A673 (cell line): ENCODE measurements around the gene CDH23. TPM values are rescaled to one million over a fixed set of nuclear protein-coding genes. Genes with fewer than 3 reads are reported as not detected.

ENCODE experiments used
- BruUV-seq: library from RNA; stranded (reverse); fragments of 400-500 nt; replicated peaks from 2 replicates; lab custom pipeline; 2021; lab: Mats Ljungman, UMichigan
- CTCF ChIA-PET: fragments of 300-600 bp; sonication (Branson Sonifier 250); formaldehyde crosslinking; loops from one replicate; lab custom pipeline; 2022; ENCODE audit warnings: antibody characterized with exemption; lab: Charles Lee
- POLR2A ChIA-PET: fragments of 300-600 bp; sonication (Branson Sonifier 250); formaldehyde crosslinking; loops from one replicate; lab custom pipeline; 2022; ENCODE audit warnings: antibody characterized with exemption; ENCODE audit not compliant: low non-redundant PET; lab: Charles Lee
- DNase-seq: peaks from one replicate; pipeline ENCODE4 v3.0.0-alpha.2; 2015; ENCODE audit warnings: low spot score
- H3K27ac ChIP-seq: fragments of 200-600 bp; sonication (generic); 2 replicates; pipeline ENCODE4 v1.5.1; 2016; ENCODE audit warnings: mixed run types, low read depth, mild to moderate bottlenecking, mixed read lengths, antibody characterized with exemption, low read length; ENCODE audit not compliant: poor library complexity, severe bottlenecking
- H3K27me3 ChIP-seq: fragments of 200-600 bp; sonication (generic); replicated peaks from 2 replicates; pipeline ENCODE4 v1.6.1; 2017; ENCODE audit warnings: mixed run types, low read depth, mild to moderate bottlenecking, mixed read lengths, antibody characterized with exemption, low read length; ENCODE audit not compliant: insufficient read depth, poor library complexity
- H3K36me3 ChIP-seq: fragments of 200-600 bp; sonication (generic); 2 replicates; pipeline ENCODE4 v1.6.1; 2016; ENCODE audit warnings: mixed run types, mild to moderate bottlenecking, mixed read lengths, antibody characterized with exemption, low read length; ENCODE audit not compliant: insufficient read depth, poor library complexity, severe bottlenecking
- H3K4me1 ChIP-seq: fragments of 200-600 bp; sonication (generic); 2 replicates; pipeline ENCODE4 v1.6.1; 2017; ENCODE audit warnings: mixed run types, mild to moderate bottlenecking, mixed read lengths, antibody characterized with exemption, low read length; ENCODE audit not compliant: insufficient read depth, poor library complexity, severe bottlenecking
- H3K4me3 ChIP-seq: fragments of 200-600 bp; sonication (generic); 2 replicates; pipeline ENCODE4 v1.5.1; 2016; ENCODE audit warnings: low read depth, mixed run types, mild to moderate bottlenecking, mixed read lengths, low read length; ENCODE audit not compliant: poor library complexity, severe bottlenecking
- H3K9me3 ChIP-seq: fragments of 200-600 bp; sonication (generic); 2 replicates; pipeline ENCODE4 v1.6.1; 2016; ENCODE audit warnings: mixed run types, low read depth, mild to moderate bottlenecking, mixed read lengths, antibody characterized with exemption, low read length; ENCODE audit not compliant: poor library complexity, severe bottlenecking
- CTCF ChIP-seq: fragments of 300-800, 200-600 bp; sonication (generic); conservative IDR thresholded peaks from 2 replicates; pipeline ENCODE4 v1.5.1; 2017; ENCODE audit warnings: low read depth, mild to moderate bottlenecking, antibody characterized with exemption, low read length, moderate library complexity, mixed read lengths
- EZH2 ChIP-seq: fragments of 200-600 bp; sonication (generic); IDR thresholded peaks from 2 replicates; pipeline ENCODE4 v1.6.1; 2017; ENCODE audit warnings: borderline replicate concordance, low read depth, mild to moderate bottlenecking, mixed read lengths, antibody characterized with exemption, low read length; ENCODE audit not compliant: poor library complexity, severe bottlenecking
- intact Hi-C: fragments of 100-400 bp; cut with micrococcal nuclease; formaldehyde crosslinking; loops from one replicate; pipeline ENCODE4 v1.10.0; 2022; ENCODE audit not compliant: unreplicated experiment
- total RNA-seq: library from RNA; stranded (reverse); gene quantifications from 2 replicates; pipeline ENCODE4 v1.2.3, GENCODE V29; 2021

The CDH23 gene
- total RNA-seq, 1 experiment from 2014 or later: 49.7 TPM

- no peak overlapping the region for H3K27ac ChIP-seq
- no TSS peak for BruUV-seq
- intact Hi-C loops: no loop called here
- no peak overlapping the region for H3K4me3 ChIP-seq
- H3K9me3 ChIP-seq: no peaks in the 10 kb centered on the region
- no peak for TF ChIP-seq EZH2
- no peak for TF ChIP-seq CTCF
- H3K36me3 ChIP-seq: no peaks in the 10 kb centered on the region
- DNase-seq: no peak
- no peaks in the 10 kb centered on the region for H3K27me3 ChIP-seq
- POLR2A ChIA-PET: no interaction called here
- no peaks in the 10 kb centered on the region for H3K4me1 ChIP-seq
- CTCF ChIA-PET: no interaction called here
Measured at GRCh38 chr10:71447676-71448075, 51.0 kb downstream of the CDH23 start.

- no peaks in the 10 kb centered on the region for H3K27me3 ChIP-seq
- ChIA-PET CTCF (no interaction called here), POLR2A (no interaction called here)
- H3K9me3 ChIP-seq: no peaks in the 10 kb centered on the region
- BruUV-seq: no TSS peak
- H3K36me3 ChIP-seq: no peaks in the 10 kb centered on the region
- DNase-seq: no peak
- H3K4me3 ChIP-seq: no peak overlapping the region
- TF ChIP-seq CTCF (no peak), EZH2 (no peak)
- H3K27ac ChIP-seq: no peak overlapping the region
- no peaks in the 10 kb centered on the region for H3K4me1 ChIP-seq
- intact Hi-C loops: no loop called here
Measured at GRCh38 chr10:71448146-71448545, 51.4 kb downstream of the CDH23 start.

- Histone ChIP-seq H3K9me3 (no peaks in the 10 kb centered on the region), H3K36me3 (no peaks in the 10 kb centered on the region), H3K27me3 (no peaks in the 10 kb centered on the region), H3K4me3 (no peak overlapping the region), H3K4me1 (no peaks in the 10 kb centered on the region), H3K27ac (no peak overlapping the region)
- CTCF ChIA-PET: no interaction called here
- DNase-seq: no peak
- TF ChIP-seq CTCF (no peak), EZH2 (no peak)
- intact Hi-C loops: no loop called here
- POLR2A ChIA-PET: no interaction called here
- no TSS peak for BruUV-seq
Measured at GRCh38 chr10:71449026-71449425, 52.3 kb downstream of the CDH23 start.
